GM19324 (cell line): Measurements from ENCODE around the gene ADK.
"Not testable (repeated sequence)": the region's sequence is repeated elsewhere in the genome, so short reads cannot be mapped to it uniquely, and the experiment has no call there.

Experiments
- ATAC-seq: cut with Tn5 transposase; IDR thresholded peaks from one replicate; pipeline ENCODE4 v1.9.1; 2021; ENCODE audit warnings: mild to moderate bottlenecking, moderate library complexity; ENCODE audit not compliant: unreplicated experiment, low FRiP score

ADK gene

DNA sequence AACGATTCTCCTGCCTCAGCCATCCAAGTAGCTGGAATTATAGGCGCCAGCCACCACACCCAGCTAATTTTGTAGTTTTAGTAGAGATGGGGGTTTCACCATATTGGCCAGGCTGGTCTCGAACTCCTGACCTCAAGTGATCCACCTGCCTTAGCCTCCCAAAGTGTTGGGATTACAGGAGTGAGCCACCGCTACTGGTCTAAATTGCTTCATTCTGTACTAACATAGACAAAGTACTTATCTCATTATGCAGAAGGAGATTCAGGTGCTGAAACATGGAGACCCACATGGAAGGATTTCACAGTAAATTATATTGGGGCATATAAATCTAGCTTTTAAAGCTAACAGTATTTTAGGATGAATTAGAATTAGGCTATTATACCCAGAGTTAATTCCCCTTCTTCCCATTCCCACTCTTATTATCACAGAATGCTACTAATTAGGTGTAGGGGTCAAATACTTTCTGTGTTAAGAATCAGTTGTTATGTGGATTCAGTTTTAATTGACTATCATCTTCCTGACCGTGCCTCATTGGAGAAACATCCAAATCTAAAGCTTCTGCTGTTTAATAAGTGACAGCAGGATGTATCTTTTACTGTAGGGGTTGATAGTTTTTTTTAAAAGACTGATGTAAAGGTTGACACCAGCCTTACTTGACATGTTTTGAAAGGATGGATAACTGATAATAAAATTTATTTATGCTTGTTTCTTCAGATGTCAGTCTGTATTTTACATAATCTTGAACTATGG, 27.2 kb downstream of the ADK start:
- no peak for ATAC-seq

- ATAC-seq = no peak
Measured at GRCh38 chr10:74179111-74179710, 28.2 kb downstream of the ADK start.

GRCh38 chr10:74186678-74187077, 35.7 kb downstream of the ADK start:
- no peak for ATAC-seq

DNA sequence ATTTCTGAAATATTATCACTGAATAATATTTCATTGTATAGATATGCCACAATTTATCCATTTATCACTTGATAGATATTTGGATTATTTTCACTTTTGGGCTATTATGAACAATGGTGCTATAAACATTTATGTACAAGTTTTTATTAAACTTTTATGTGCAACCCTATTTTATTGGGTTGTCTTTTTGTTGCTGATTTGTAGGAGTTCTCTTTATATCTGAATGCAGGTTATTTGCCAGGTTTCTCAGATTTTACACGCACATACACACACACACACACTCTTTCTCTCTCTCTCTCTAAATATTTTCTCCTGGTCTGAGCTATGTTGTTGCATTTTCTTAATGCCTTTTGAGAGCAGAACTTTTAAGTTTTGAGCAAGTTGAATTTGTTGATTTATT, 36.2 kb downstream of the ADK start:
- no peak for ATAC-seq

DNA sequence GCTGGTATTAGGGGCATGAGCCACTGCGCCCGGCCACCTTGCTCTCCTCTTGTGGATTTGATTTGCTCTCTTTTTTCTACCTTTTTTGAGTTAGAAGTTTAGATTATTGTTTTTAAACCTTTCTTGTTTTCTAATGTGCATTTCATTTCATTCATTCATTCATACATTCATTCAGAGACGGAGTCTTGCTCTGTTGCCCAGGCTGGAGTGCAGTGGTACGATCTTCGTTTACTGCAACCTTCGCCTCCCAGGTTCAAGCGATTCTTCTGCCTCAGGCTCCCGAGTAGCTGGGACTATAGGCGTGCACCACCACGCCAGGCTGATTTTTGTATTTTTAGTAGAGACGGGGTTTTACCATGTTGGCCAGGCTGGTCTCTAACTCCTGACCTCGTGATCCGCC, 37.6 kb downstream of the ADK start:
- not testable (repeated sequence) for ATAC-seq

GRCh38 chr10:74189999-74190421, 39.0 kb downstream of the ADK start:
- peak; percentile 67 for ATAC-seq

DNA sequence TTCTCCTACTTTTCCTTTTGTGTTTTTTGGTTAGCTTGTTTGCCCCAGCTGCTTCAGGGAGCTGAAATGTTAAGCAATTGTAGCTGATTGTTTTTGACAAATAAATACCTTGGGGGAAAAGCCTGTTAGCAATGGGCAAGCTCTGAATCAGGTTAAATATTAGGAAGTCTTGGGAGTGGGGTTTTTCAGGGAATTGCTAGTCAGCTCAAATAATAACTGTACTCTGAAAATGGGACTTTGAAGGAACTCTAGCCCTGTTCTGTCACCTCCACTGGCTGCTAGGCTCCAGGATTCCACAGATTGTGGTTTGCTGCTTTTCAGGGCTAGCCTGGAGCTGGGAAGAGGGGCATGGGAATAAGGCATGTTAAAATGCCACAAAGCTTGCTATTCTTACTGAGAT, 39.5 kb downstream of the ADK start:
- no peak for ATAC-seq

DNA sequence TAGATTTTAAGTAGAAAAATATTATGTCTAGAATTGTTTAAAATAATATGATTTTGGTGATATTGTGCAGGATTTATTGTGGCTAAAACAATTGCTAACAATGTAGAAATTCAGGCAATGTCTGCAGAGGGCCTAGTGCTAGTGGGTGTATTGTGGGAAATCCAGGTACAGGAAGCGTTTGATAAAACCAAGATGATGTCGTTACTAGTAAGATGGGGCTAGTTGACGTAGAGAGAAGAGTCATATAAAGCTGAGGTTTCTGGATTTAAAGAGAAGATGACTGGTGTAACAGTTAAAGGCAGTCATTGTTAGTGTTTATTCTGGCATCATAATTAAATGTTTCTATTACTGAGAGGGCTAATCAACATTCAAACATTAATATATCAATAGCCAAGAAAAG, 43.5 kb downstream of the ADK start:
- ATAC-seq = no peak

DNA sequence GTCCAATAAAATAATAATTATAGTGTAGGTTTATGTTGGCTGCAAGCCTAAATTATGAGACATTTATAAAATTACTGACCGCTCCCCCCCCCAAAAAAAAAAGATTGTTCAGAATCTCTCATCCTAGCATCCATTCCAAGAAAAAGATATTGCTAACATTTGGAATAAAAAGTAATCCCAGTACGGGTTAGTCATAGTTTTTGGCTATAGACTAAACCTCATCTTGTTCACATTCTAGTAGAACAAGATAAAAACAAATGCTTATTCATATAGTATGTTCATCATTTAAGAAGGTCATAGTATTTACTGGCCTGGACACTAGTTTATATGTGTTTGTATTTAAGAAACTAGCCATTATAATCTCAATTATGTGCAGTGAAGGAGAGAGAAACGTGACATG, 44.0 kb downstream of the ADK start:
- no peak for ATAC-seq

DNA sequence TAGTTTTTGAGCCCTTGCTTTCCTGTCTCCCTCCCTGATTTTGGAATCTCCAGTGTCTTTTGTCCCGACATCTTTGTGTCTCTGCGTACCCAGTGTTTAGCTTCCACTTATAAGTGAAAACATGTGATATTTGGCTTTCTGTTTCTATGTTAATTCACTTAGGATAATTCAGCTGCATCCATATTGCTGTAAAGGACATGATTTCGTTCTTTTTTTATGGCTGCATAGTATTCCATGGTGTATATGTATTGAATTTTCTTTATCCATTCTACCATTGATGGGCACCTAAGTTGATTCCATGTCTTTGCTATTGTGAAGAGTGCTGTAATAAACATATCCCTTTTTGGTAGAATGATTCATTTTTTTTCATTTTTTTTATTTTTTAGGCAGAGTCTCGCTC, 48.3 kb downstream of the ADK start:
- ATAC-seq = no peak

GRCh38 chr10:74202356-74202755, 51.3 kb downstream of the ADK start:
- ATAC-seq = no peak

DNA sequence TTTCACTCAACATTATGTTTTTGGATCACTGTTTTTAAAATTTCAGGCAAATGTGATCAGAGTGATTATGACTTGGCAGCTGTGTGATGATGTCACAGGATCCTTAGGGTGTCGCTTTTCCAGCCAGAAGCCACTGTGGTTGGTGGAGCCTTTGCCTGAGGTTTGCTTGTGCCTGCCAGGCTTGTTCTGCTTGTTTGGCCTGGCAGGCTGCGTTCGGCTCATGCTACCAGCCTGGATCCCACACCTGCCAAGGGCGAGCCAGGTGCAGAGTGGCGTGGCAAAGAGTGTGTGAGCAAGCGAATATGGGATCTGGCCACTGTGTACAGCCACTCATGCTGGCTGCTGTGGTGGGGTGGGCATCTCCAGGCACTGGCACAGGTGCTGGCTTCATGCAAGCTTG, 55.7 kb downstream of the ADK start:
- ATAC-seq = no peak

GRCh38 chr10:74207691-74208480, 56.9 kb downstream of the ADK start:
- no peak for ATAC-seq

GRCh38 chr10:74208997-74209396, 58.0 kb downstream of the ADK start:
- ATAC-seq = no peak

GRCh38 chr10:74213019-74213418, 62.0 kb downstream of the ADK start:
- ATAC-seq = no peak

- ATAC-seq = no peak
Measured at GRCh38 chr10:74213571-74214162, 62.6 kb downstream of the ADK start.

DNA sequence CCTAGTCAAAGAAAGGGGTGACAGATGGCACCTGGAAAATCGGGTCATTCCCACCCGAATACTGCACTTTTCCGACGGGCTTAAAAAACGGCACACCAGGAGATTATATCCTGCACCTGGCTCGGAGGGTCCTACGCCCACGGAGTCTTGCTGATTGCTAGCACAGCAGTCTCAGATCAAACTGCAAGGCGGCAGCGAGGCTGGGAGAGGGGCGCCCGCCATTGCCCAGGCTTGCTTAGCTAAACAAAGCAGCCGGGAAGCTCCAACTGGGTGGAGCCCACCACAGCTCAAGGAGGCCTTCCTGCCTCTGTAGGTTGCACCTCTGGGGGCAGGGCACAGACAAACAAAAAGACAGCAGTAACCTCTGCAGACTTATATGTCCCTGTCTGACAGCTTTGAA, 66.1 kb downstream of the ADK start:
- not testable (repeated sequence) for ATAC-seq

DNA sequence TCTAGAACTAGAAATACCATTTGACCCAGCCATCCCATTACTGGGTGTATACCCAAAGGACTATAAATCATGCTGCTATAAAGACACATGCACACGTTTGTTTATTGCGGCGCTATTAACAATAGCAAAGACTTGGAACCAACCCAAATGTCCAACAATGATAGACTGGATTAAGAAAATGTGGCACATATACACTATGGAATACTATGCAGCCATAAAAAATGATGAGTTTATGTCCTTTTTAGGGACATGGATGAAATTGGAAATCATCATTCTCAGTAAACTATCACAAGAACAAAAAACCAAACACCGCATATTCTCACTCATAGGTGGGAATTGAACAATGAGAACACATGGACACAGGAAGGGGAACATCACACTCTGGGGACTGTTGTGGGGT, 71.4 kb downstream of the ADK start:
- ATAC-seq = not testable (repeated sequence)

DNA sequence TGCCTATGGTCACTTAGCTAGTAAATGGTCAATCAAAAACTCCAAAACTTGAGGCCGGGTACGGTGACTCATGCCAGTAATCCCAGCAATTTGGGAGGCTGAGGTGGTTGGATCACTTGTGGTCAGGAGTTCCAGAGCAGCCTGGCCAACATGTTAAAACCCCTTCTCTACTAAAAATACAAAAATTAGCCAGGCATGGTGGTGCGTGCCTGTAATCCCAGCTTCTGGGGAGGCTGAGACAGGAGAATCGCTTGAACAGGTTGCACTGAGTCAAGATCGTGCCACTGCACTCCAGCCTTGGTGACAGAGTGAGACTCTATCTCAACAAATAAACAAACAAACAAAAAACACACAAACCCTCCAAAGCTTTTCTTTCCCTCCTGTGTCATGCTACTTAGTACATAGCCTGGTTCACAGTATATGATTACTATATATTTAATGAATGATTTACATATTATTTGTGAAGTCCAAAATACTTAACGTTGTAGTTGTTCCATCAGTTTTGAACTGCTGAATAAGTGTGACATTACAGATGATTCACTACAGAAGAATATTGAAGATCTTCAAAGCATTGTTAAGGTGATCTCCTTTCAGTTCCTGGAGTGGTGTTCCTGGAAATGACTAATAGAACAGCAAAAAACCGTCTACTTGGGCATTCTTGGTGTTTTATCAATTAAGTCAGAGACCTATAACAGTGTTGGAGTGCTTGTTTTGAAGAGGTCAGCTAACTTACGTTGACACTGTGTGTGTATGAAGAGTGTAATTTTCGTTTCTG, 72.9 kb downstream of the ADK start:
- ATAC-seq = no peak

GRCh38 chr10:74227697-74228424, 76.8 kb downstream of the ADK start:
- no peak for ATAC-seq
